Stimulated activated CD8-positive, alpha-beta memory T cell treated with anti-CD3 and anti-CD28 coated beads, Interleukin-12 subunit alpha, Interleukin-12 subunit beta, amount 100 ng/mL, for 1 hour (primary cell): ENCODE data around the gene ZSCAN16.

Experiments used
- DNase-seq: peaks from one replicate; pipeline ENCODE4 v3.0.0-alpha.2; 2020; ENCODE audit warnings: low read depth

Gene ZSCAN16

GRCh38 chr6:28134015-28134414 lies 9.6 kb downstream of the ZSCAN16 start:
- no peak for DNase-seq

- DNase-seq, result no peak
These were observed 10.3 kb downstream of the ZSCAN16 start for GRCh38 chr6:28134716-28135115.

- DNase-seq, result no peak
These were observed 11.0 kb downstream of the ZSCAN16 start for GRCh38 chr6:28135393-28135792.

GRCh38 chr6:28136585-28137504 lies 12.4 kb downstream of the ZSCAN16 start:
- DNase-seq, result peak; percentile 63

GRCh38 chr6:28137505-28137981 lies 13.1 kb downstream of the ZSCAN16 start:
- no peak for DNase-seq

- DNase-seq, result no peak
These were observed 15.6 kb downstream of the ZSCAN16 start for GRCh38 chr6:28139860-28140543.

GRCh38 chr6:28140616-28141015 lies 16.2 kb downstream of the ZSCAN16 start:
- DNase-seq, result no peak

GRCh38 chr6:28141500-28142329 lies 17.3 kb downstream of the ZSCAN16 start, which contains the start of gene ZKSCAN8:
Gene ZKSCAN8 (plus strand): TSS chr6:28141883. CDS start chr6:28148408, 6,525 bp downstream.
- peak; percentile 63 for DNase-seq

GRCh38 chr6:28142446-28142845 lies 18.0 kb downstream of the ZSCAN16 start:
- no peak for DNase-seq

- DNase-seq, result no peak
These were observed 20.8 kb downstream of the ZSCAN16 start for GRCh38 chr6:28145231-28145630.

- no peak for DNase-seq
These were observed 28.1 kb downstream of the ZSCAN16 start for GRCh38 chr6:28152531-28152930.

GRCh38 chr6:28153546-28153945 lies 29.1 kb downstream of the ZSCAN16 start:
- no peak for DNase-seq

- DNase-seq, result no peak
These were observed 29.9 kb downstream of the ZSCAN16 start for GRCh38 chr6:28154357-28154756.

GRCh38 chr6:28158318-28158717 lies 33.9 kb downstream of the ZSCAN16 start:
- no peak for DNase-seq

- no peak for DNase-seq
These were observed 34.7 kb downstream of the ZSCAN16 start for GRCh38 chr6:28159029-28159607.

GRCh38 chr6:28160233-28160632 lies 35.8 kb downstream of the ZSCAN16 start:
- no peak for DNase-seq

- DNase-seq, result peak; percentile 71
These were observed 37.1 kb downstream of the ZSCAN16 start for GRCh38 chr6:28161410-28162079.

GRCh38 chr6:28165563-28165962 lies 41.2 kb downstream of the ZSCAN16 start:
- no peak for DNase-seq

GRCh38 chr6:28167068-28167467 lies 42.7 kb downstream of the ZSCAN16 start:
- no peak for DNase-seq

- no peak for DNase-seq
These were observed 43.5 kb downstream of the ZSCAN16 start for GRCh38 chr6:28167926-28168325.

GRCh38 chr6:28171271-28171670 lies 46.9 kb downstream of the ZSCAN16 start:
- no peak for DNase-seq
